Choroid plexus epithelial cell (primary cell): ENCODE measurements around the gene CACNA2D3.
A peak's percentile ranks its signal among the peaks of the same experiment; 100 is the strongest.

Source experiments
- DNase-seq: peaks from one replicate; pipeline ENCODE4 v3.0.0-alpha.2; 2010; ENCODE audit warnings: low read depth
- H3K4me3 ChIP-seq: 2 replicates; pipeline ENCODE4 v1.5.1; 2011; ENCODE audit warnings: low read depth, mild to moderate bottlenecking, control low read depth, low read length, moderate library complexity
- TF ChIP-seq, protein P1 (sequence below): conservative IDR thresholded peaks from 2 replicates; pipeline ENCODE4 v1.5.1; 2011; ENCODE audit warnings: low read depth, mild to moderate bottlenecking, control low read depth, inconsistent platforms, low read length, moderate library complexity

CACNA2D3 gene

DNA sequence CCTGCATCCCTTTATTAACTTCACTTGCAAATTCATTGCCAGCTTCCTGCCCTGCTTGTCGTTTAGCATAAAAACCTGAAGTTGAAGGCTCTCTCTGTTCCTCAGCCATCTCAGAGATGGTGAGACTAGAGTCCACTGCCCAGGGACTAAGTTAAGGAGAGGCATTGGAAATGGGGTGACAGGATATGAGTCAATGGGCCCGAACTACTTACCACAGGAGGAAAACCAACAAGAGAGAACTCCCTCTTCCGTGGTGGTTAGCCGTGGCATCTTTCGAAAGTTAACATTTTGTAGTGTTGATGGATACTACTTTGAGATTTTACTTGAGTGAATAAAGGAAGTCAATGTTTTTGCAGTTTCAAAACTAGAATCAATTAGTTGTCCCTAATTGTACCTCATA, 740.2 kb downstream of the CACNA2D3 start:
- no peak overlapping the region for H3K4me3 ChIP-seq
- DNase-seq = no peak
- TF ChIP-seq, protein P1, sequence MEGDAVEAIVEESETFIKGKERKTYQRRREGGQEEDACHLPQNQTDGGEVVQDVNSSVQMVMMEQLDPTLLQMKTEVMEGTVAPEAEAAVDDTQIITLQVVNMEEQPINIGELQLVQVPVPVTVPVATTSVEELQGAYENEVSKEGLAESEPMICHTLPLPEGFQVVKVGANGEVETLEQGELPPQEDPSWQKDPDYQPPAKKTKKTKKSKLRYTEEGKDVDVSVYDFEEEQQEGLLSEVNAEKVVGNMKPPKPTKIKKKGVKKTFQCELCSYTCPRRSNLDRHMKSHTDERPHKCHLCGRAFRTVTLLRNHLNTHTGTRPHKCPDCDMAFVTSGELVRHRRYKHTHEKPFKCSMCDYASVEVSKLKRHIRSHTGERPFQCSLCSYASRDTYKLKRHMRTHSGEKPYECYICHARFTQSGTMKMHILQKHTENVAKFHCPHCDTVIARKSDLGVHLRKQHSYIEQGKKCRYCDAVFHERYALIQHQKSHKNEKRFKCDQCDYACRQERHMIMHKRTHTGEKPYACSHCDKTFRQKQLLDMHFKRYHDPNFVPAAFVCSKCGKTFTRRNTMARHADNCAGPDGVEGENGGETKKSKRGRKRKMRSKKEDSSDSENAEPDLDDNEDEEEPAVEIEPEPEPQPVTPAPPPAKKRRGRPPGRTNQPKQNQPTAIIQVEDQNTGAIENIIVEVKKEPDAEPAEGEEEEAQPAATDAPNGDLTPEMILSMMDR = no peak

DNA sequence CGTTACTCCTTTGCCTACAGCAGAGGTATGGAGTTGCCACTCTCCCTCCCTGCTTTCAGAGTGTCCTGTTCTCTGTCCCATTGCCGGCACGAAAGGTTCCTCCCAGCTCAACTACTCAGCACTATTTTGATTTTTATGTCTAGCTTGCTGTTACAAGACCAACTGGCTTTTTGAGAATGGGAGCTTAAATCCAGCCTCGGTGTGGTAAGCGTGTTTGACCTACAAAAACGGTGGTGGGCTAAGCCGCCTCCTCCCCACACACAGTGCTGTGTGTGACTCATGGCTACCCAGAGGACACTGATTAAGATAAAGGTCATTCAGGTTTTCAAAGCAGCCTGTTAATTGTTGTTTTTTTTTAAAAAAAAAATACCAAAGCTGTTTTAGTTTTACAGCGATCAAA, 741.0 kb downstream of the CACNA2D3 start:
- TF ChIP-seq, protein P1 = no peak
- DNase-seq = peak; percentile 26
- no peak overlapping the region for H3K4me3 ChIP-seq

DNA sequence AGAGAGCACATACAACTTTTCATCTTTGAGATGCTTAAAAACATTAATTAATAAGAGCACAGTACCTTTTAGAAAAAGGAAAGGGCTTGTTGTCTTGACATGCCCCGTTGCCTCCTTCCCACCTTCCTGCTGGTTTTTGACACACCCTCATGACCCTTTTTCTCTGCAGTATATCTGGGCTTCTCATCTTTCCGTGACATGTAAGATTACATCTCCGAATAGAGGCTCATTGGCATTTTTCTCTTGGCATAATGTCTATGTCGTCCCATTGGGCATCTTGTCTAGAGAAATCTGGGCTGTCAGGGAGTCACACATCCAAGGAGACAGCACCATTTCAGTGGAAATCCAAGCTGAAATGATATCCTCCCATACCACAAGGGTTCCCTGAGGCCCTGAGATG, 741.4 kb downstream of the CACNA2D3 start:
- H3K4me3 ChIP-seq = no peak overlapping the region
- DNase-seq = no peak
- TF ChIP-seq, protein P1 = no peak

DNA sequence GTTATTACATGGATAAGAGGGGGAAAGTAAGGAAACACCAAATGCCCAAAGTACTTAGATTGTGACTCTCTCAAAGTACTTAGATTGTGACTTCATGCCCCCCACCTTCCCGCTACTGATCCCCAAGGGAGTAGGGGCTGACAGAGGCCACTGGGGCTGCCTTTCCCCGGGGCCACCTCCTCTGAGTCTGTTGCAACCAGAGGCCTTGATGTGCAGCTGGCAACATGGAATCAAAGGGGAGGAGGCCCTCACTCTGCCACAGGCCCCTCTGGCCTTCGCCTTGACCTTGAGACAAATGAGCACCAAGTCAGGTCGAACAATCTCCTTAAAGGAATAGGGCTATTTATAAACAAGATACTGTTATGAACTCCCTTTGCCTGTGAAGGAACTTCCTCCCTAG, 743.0 kb downstream of the CACNA2D3 start:
- no peak for DNase-seq
- TF ChIP-seq, protein P1 = no peak

DNA sequence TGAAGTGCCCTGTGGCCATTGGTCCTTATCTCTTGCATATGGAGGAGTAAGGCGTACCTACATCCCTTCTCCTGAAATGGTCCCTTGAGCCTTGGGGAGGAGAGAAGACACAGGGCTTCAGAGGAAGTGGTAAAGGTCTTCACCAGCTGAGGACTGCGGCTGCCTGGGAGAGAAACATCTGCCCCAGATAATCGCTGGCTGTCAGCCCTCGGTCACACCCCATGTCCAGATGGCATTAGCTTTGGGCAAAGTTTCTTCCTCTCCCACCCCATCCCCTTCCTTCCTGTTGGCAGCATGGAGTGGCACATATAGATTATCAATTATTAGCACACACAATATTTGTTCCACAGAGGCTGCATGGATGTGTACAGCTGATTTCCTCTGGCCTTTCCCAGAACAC, 743.9 kb downstream of the CACNA2D3 start:
- H3K4me3 ChIP-seq = no peak overlapping the region
- DNase-seq = no peak
- TF ChIP-seq, protein P1 = no peak

More for the DNA sequence above, 743.0 kb downstream of the CACNA2D3 start:
- H3K4me3 ChIP-seq = no peak overlapping the region

DNA sequence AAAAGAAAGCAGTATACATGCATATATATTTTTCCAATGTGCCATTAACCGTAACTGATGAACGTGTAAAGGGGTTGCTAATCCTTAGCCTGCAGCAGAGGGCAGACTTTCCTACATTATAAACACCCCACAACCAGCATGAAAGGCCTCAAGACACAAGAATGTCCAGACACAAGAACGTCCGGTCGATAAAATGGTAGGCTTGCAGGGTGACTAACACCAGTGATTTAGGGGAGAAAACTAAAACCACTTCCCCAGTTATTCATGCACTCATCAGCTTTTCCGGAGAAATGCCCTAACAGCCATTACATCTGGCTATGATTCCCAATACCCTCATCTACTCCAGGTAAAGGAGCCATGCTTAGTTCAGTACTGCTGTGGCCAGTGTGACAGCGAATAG, 748.1 kb downstream of the CACNA2D3 start:
- no peak overlapping the region for H3K4me3 ChIP-seq
- TF ChIP-seq, protein P1 = peak; percentile 89
- peak; percentile 96 for DNase-seq

DNA sequence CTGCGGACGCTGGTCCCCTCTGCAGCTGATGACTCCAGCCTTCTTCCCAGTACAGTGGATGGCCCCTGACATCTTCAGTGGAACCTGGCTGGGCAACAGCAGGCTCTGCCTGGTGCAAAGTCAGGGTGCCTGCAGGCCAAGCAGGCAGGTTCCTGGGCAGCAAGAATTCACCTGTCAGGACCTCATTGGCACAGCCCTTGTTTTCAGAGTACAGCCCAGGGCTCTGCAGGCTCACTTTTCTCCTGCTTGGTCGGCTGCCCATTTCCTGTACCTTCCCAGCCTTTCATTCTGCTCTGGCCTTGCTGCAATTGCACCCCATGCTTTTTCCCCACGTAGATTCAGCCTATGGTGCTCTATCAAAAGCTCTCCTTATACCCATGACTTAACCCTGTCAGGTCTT, 749.5 kb downstream of the CACNA2D3 start:
- TF ChIP-seq, protein P1 = no peak
- DNase-seq = no peak
- no peak overlapping the region for H3K4me3 ChIP-seq
